Glutamatergic neuron (in vitro differentiated cells): ENCODE data around the gene GJB6. TPM values are rescaled to one million over a fixed set of nuclear protein-coding genes. Genes with fewer than 3 reads are reported as not detected.

Source experiments
- DNase-seq: peaks from one replicate; pipeline ENCODE4 v3.0.0; 2022
- H3K27ac Mint-ChIP-seq: one replicate; pipeline ENCODE4 v1.8.0; 2020; ENCODE audit warnings: mild to moderate bottlenecking, mixed read lengths, inconsistent platforms; ENCODE audit not compliant: unreplicated experiment
- H3K27me3 Mint-ChIP-seq: one replicate; pipeline ENCODE4 v1.8.0; 2020; ENCODE audit warnings: mild to moderate bottlenecking, moderate library complexity, mixed read lengths, inconsistent platforms; ENCODE audit not compliant: unreplicated experiment
- H3K36me3 Mint-ChIP-seq: one replicate; pipeline ENCODE4 v1.8.0; 2020; ENCODE audit warnings: mild to moderate bottlenecking, mixed read lengths, inconsistent platforms; ENCODE audit not compliant: unreplicated experiment
- H3K4me1 Mint-ChIP-seq: one replicate; pipeline ENCODE4 v1.8.0; 2020; ENCODE audit warnings: mild to moderate bottlenecking, low read depth, mixed read lengths, inconsistent platforms; ENCODE audit not compliant: unreplicated experiment
- H3K4me3 Mint-ChIP-seq: one replicate; pipeline ENCODE4 v1.8.0; 2020; ENCODE audit warnings: mild to moderate bottlenecking, mixed read lengths, inconsistent platforms; ENCODE audit not compliant: unreplicated experiment
- H3K9me3 Mint-ChIP-seq: one replicate; pipeline ENCODE4 v1.8.0; 2020; ENCODE audit warnings: mild to moderate bottlenecking, moderate library complexity, mixed read lengths, inconsistent platforms; ENCODE audit not compliant: unreplicated experiment
- total RNA-seq: library from RNA; stranded (reverse); fragmentation: NEBNext Ultra II Directional; extraction: Animal tissue kit (Norgen Biotek cat#: 25700); gene quantifications from one replicate; pipeline ENCODE4 v1.2.1, GENCODE V29; 2021; ENCODE audit not compliant: unreplicated experiment
- TF ChIP-seq, protein P1 (sequence below): fragments of 200-600 bp; sonication (generic); IDR thresholded peaks from one replicate; pipeline ENCODE4 v1.5.0; 2021; ENCODE audit not compliant: partially characterized antibody, unreplicated experiment

GJB6 gene
- total RNA-seq, 1 donor from 2014 or later, result not detected

GRCh38 chr13:20241593-20241992 is 9.5 kb upstream of the GJB6 start:
- peaks cover 6% of the 10 kb centered on the region for H3K27me3 Mint-ChIP-seq
- H3K4me1 Mint-ChIP-seq, result no peaks in the 10 kb centered on the region
- DNase-seq, result no peak
- TF ChIP-seq, protein P1, sequence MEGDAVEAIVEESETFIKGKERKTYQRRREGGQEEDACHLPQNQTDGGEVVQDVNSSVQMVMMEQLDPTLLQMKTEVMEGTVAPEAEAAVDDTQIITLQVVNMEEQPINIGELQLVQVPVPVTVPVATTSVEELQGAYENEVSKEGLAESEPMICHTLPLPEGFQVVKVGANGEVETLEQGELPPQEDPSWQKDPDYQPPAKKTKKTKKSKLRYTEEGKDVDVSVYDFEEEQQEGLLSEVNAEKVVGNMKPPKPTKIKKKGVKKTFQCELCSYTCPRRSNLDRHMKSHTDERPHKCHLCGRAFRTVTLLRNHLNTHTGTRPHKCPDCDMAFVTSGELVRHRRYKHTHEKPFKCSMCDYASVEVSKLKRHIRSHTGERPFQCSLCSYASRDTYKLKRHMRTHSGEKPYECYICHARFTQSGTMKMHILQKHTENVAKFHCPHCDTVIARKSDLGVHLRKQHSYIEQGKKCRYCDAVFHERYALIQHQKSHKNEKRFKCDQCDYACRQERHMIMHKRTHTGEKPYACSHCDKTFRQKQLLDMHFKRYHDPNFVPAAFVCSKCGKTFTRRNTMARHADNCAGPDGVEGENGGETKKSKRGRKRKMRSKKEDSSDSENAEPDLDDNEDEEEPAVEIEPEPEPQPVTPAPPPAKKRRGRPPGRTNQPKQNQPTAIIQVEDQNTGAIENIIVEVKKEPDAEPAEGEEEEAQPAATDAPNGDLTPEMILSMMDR, result no peak
- H3K4me3 Mint-ChIP-seq, result no peak overlapping the region
- no peak overlapping the region for H3K27ac Mint-ChIP-seq
- H3K9me3 Mint-ChIP-seq, result peaks cover 6% of the 10 kb centered on the region
- peaks cover 12% of the 10 kb centered on the region for H3K36me3 Mint-ChIP-seq

- Mint-ChIP-seq H3K4me1 (no peaks in the 10 kb centered on the region), H3K36me3 (peaks cover 12% of the 10 kb centered on the region), H3K4me3 (no peak overlapping the region), H3K27ac (no peak overlapping the region), H3K27me3 (peaks cover 6% of the 10 kb centered on the region), H3K9me3 (peaks cover 4% of the 10 kb centered on the region)
- TF ChIP-seq, protein P1, result no peak
- DNase-seq, result no peak
Measured at GRCh38 chr13:20239748-20240147, 7.6 kb upstream of the GJB6 start.

DNA sequence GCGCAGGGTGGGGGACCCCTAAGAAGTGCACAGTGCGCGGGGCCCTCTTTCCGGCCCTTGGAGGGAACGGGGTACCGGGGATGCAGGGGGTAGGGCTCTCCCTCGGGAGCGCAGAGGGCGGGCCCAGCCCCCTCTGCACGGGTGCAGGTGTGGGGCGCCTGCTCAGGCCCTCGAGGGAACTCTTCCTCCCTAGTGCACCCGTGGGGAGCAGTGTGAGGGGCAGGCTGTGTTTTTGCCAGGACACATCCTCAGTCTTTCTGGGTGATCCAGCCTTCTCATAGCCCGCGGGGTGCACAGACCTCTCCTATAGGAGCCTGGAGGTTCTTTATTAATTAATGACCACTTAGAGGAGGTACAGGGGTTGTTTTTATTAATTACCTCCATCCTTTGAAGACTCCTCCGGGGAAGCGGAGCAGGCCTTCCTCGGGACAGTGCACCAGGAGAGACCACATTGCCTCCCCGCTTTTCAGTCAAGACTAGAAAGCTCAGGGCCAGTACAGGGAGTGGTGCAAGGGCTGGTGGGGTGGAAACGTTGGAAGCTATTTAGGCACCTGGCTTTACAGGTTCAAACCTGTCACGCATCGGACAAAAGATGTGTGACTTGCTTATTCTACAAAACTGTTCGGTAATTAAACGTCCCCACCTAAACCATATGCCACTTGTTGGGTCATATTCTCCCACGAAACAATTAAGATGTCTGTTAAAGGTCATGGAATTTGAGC is 598 bp upstream of the GJB6 start:
- H3K4me3 Mint-ChIP-seq, result no peak overlapping the region
- H3K27ac Mint-ChIP-seq, result no peak overlapping the region
- H3K4me1 Mint-ChIP-seq, result peaks cover 2% of the 10 kb centered on the region
- TF ChIP-seq, protein P1, result no peak
- H3K9me3 Mint-ChIP-seq, result peaks cover 3% of the 10 kb centered on the region
- H3K27me3 Mint-ChIP-seq, result peaks cover 15% of the 10 kb centered on the region
- H3K36me3 Mint-ChIP-seq, result peaks cover 6% of the 10 kb centered on the region
- DNase-seq, result no peak

DNA sequence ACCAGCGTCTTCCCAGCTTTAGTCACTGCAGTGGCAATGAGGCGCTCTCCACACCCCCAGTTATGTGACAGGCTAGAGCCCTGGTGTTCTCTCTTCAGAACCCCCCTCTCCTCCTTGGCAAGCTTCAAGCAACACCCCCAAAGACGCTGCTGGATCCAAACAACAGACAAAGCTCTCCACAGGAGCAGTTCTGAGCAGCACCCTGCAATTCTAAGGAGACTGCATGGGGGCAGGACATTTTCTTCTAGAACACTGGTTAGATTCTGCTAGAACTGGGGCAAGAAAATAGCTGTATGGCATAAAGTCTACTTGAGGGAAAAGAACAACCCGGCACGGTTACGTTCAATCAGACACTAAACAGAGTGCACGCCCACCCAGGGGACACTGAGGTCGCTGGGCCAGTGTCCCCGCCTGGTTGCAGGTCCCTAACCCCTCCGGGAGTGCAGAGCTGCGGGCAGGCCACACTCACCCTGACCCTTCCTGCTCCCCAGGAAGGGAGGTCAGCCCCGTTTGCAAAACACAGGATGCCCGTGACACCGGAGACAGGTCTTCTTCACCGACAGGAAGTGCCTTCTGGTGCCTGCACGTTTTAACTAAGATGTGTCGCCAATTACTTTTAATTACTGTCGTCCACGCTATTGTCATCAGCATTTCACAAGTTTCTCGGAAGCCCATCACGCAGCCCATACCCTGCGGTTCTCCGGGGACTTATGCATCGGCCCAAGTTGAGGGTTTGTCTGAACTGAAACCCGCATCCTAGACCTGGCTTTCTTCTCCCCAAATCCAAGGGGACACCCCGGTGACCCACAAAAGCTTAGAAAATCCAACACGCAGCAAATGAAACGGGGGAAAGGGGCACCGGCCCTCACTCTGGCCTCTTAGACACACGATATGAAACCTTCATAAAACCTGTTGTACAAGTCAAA is 943 bp downstream of the GJB6 start:
- H3K27ac Mint-ChIP-seq, result no peak overlapping the region
- no peak for DNase-seq
- H3K36me3 Mint-ChIP-seq, result no peaks in the 10 kb centered on the region
- TF ChIP-seq, protein P1, result no peak
- peak overlapping the region; percentile 50 for H3K4me3 Mint-ChIP-seq
- H3K4me1 Mint-ChIP-seq, result peaks cover 3% of the 10 kb centered on the region
- H3K9me3 Mint-ChIP-seq, result peaks cover 3% of the 10 kb centered on the region
- peaks cover 15% of the 10 kb centered on the region for H3K27me3 Mint-ChIP-seq
